Adipocyte (in vitro differentiated cells): ENCODE results near the gene CBLC.
"Not testable (repeated sequence)": the region's sequence is repeated elsewhere in the genome, so short reads cannot be mapped to it uniquely, and the experiment has no call there.

ENCODE experiments used
- DNase-seq: peaks from one replicate; pipeline ENCODE4 v3.0.0-alpha.2; 2015; ENCODE audit warnings: low read depth
- H3K27me3 ChIP-seq: replicated peaks from 2 replicates; pipeline ENCODE4 v1.7.0; 2013; ENCODE audit warnings: mild to moderate bottlenecking, low read length, moderate library complexity; ENCODE audit not compliant: control insufficient read depth, insufficient read depth
- H3K36me3 ChIP-seq: 2 replicates; pipeline ENCODE4 v1.7.0; 2013; ENCODE audit warnings: low read length, mild to moderate bottlenecking, moderate library complexity; ENCODE audit not compliant: control insufficient read depth, insufficient read depth, severe bottlenecking
- H3K4me1 ChIP-seq: 2 replicates; pipeline ENCODE4 v1.7.0; 2013; ENCODE audit warnings: mild to moderate bottlenecking, low read length, moderate library complexity; ENCODE audit not compliant: control insufficient read depth, insufficient read depth
- H3K4me3 ChIP-seq: 2 replicates; pipeline ENCODE4 v1.7.0; 2013; ENCODE audit warnings: mild to moderate bottlenecking, low read length, moderate library complexity
- H3K9ac ChIP-seq: 2 replicates; pipeline ENCODE4 v1.7.0; 2013; ENCODE audit warnings: mild to moderate bottlenecking, low read length, moderate library complexity
- H3K9me3 ChIP-seq: 2 replicates; pipeline ENCODE4 v1.7.0; 2013; ENCODE audit warnings: mild to moderate bottlenecking, low read length, moderate library complexity; ENCODE audit not compliant: control insufficient read depth

The CBLC gene

DNA sequence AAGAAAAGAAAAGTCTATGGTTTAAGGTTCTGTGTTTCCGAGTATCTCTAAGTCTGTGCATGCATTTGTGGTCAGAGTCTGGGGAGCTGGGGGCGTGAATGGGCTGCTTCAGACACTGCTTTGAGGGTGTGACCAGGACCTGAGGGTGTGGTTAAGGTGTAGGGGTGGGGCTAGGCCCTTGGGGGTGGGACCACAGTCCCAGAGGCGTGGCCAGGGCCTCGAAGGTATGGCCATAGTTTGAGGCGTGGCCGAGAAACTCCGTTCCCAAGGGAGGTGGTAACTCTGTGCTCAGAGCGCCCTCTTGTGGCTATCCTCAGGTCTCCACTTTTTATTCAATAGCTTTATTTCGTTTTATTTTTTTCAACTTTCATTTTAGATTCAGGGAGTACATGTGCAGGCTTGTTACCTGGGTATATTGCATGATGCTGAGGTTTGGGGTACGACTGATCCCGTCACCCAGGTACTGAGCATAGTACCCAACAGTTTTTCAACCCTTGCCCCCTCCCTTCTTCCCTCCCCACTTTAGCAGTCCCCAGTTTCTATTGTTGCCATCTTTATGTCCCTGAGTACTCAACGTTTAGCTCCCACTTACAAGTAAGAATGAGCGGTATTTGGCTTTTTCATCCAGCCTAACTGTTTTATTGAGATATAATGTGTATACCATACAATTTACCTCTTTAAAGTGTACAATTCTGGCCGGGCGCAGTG lies 7.0 kb upstream of the CBLC start:
- Histone ChIP-seq H3K9me3 (no peaks in the 10 kb centered on the region), H3K4me3 (no peak overlapping the region), H3K36me3 (no peaks in the 10 kb centered on the region), H3K27me3 (no peaks in the 10 kb centered on the region), H3K4me1 (peaks cover 14% of the 10 kb centered on the region), H3K9ac (no peak overlapping the region)
- peak; percentile 98 for DNase-seq

GRCh38 chr19:44772144-44772543 lies 5.5 kb upstream of the CBLC start:
- H3K36me3 ChIP-seq, H3K27me3 ChIP-seq: not testable (repeated sequence)

DNA sequence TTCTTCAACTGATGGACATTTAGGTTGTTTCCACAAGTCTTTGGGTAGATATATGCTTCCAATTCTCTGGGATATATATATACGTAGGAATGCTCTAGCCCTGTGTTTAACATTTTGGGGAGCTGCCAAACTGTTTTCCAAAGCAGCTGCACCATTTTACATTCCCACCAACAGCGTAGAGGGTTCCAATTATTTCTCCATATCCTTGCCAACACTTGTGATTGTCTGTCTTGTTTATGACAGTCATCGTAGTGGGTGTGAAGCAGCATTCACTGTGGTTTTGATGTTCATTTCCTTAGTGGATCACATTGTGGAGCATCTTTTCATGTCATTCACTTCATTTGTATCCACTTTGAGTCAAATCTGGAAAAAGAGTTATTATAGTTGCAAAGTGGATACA lies 4.7 kb upstream of the CBLC start:
- no peak for DNase-seq
- Histone ChIP-seq H3K36me3 (no peaks in the 10 kb centered on the region), H3K4me3 (no peak overlapping the region), H3K4me1 (peaks cover 13% of the 10 kb centered on the region), H3K27me3 (no peaks in the 10 kb centered on the region), H3K9ac (no peak overlapping the region), H3K9me3 (no peaks in the 10 kb centered on the region)

More at GRCh38 chr19:44772144-44772543, 5.5 kb upstream of the CBLC start:
- not testable (repeated sequence) for H3K9ac ChIP-seq, DNase-seq, H3K4me3 ChIP-seq, H3K9me3 ChIP-seq
- H3K4me1 ChIP-seq = peaks cover 13% of the 10 kb centered on the region

DNA sequence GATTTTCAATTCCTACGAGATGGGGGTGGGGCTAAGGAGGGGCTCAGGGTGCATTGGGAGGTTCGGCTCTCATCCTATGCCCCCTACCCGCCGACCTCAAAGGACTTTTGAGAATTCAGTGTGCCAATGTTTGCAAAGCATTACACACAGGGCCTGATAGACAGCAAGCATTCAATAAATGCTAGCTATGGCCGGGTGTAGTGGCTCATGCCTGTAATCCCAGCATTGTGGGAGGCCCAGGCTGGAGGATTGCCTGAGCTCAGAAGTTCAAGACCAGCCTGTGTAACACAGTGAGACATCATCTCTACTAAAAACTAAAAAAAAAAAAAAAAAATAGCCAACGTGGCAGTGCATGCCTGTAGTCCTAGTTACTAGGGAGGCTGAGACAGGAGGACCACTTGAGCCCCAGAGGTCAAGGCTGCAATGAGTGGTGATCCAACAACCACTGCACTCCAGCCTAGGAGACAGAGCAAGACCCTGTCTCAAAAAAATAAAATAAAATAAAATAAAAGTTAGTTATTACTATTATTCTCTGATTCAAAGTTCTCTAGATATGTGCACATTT lies 1.9 kb upstream of the CBLC start:
- Histone ChIP-seq H3K4me1 (peaks cover 13% of the 10 kb centered on the region), H3K9me3 (no peaks in the 10 kb centered on the region), H3K27me3 (no peaks in the 10 kb centered on the region), H3K4me3 (no peak overlapping the region), H3K9ac (no peak overlapping the region), H3K36me3 (no peaks in the 10 kb centered on the region)
- DNase-seq = no peak

DNA sequence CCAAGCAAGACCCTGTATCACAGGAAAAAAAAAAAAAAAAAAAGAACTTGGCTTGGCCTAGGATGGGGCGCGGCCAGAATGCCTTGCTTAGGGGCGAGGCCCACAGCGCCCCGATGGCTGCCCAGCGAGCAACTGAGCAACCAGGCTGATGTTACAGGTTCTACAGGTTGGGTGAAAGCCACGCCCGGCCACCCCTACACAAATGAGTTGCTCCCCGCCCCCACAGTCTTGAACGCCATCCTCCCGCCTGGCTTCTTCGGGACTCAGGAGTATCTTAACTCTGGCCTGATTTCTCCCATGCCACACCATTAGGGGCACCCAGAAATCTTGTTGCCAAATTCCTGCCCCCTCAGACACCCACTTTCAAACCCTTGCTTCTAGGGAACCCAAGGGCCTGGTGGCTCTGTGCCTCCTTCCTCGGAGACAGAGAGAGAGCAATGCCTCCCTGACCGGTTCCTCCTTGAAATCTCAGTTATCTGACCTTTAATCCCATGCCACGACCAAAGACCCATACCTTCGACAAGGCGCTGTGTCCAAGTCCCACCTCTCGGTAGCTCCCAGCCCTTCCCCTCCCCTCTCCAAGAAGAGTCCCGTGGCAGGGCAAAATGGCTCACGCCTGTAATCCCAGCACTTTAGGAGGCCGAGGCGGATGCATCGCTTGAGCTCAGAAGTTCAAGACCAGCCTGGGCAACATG lies 1.1 kb upstream of the CBLC start:
- Histone ChIP-seq H3K9ac (no peak overlapping the region), H3K9me3 (no peaks in the 10 kb centered on the region), H3K4me1 (peaks cover 13% of the 10 kb centered on the region), H3K4me3 (no peak overlapping the region), H3K36me3 (no peaks in the 10 kb centered on the region), H3K27me3 (no peaks in the 10 kb centered on the region)
- no peak for DNase-seq

DNA sequence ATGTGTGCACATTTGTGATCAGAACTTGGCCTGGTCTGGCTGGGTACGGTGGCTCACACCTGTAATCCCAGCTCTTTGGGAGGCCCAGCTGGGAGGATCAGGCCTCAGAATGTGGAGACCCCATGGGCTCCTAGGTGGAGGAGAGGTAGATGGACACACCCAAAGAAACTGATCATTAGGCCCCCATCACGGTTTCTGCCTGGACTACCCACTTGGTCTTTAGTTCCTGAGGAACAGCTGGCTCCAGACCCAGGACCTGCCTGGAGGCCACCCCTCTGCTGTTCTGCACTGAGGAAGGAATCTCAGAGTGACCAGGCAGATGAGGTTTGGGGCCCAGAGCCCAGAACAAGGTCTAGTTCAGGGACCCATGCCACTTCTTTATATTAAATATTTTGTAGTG lies 1.5 kb downstream of the CBLC start:
- DNase-seq = no peak
- no peaks in the 10 kb centered on the region for H3K27me3 ChIP-seq
- H3K9me3 ChIP-seq = no peaks in the 10 kb centered on the region
- no peak overlapping the region for H3K4me3 ChIP-seq
- H3K9ac ChIP-seq = no peak overlapping the region
- no peaks in the 10 kb centered on the region for H3K36me3 ChIP-seq
- peaks cover 8% of the 10 kb centered on the region for H3K4me1 ChIP-seq

DNA sequence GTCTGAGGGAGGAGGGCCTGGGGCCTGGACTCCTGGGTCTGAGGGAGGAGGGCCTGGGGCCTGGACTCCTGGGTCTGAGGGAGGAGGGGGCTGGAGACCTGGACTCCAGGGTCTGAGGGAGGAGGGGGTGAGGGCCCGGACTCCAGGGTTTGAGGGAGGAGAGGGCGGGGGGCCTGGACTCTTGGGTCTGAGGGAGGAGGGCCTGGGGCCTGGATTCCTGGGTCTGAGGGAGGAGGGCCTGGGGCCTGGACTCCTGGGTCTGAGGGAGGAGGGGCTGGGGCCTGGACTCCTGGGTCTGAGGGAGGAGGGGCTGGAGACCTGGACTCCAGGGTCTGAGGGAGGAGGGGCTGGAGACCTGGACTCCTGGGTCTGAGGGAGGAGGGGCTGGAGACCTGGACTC lies 4.0 kb downstream of the CBLC start:
- not testable (repeated sequence) for H3K4me1 ChIP-seq, H3K4me3 ChIP-seq

GRCh38 chr19:44782729-44783128 lies 5.0 kb downstream of the CBLC start:
- no peaks in the 10 kb centered on the region for H3K4me1 ChIP-seq
- H3K4me3 ChIP-seq = no peak overlapping the region
- H3K27me3 ChIP-seq = no peaks in the 10 kb centered on the region
- no peak overlapping the region for H3K9ac ChIP-seq
- H3K9me3 ChIP-seq = no peaks in the 10 kb centered on the region
- no peak for DNase-seq
- no peaks in the 10 kb centered on the region for H3K36me3 ChIP-seq

More for the DNA sequence above, 4.0 kb downstream of the CBLC start:
- H3K36me3 ChIP-seq, H3K9ac ChIP-seq, H3K9me3 ChIP-seq, DNase-seq, H3K27me3 ChIP-seq: not testable (repeated sequence)

DNA sequence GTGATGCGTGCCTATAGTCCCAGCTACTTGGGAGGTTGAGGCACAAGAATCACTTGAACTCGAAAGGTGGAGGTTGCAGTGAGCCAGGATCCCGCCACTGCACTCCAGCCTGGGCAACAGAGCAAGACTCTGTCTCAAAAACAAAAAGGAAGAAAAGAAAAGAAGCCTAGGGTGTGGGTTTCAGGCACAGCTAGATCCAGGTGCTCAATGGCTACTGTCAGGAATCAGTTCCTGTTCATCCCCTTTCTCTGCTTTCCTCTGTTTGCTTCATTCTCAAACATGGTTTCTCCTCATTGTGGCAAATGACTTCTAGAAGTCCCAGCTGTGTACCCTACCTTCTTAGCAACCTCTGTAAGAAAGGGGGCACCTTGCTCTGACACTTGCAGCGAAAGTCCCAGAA lies 5.9 kb downstream of the CBLC start:
- Histone ChIP-seq H3K27me3 (no peaks in the 10 kb centered on the region), H3K4me1 (no peaks in the 10 kb centered on the region), H3K9me3 (no peaks in the 10 kb centered on the region), H3K4me3 (no peak overlapping the region), H3K36me3 (no peaks in the 10 kb centered on the region), H3K9ac (no peak overlapping the region)
- DNase-seq = no peak

DNA sequence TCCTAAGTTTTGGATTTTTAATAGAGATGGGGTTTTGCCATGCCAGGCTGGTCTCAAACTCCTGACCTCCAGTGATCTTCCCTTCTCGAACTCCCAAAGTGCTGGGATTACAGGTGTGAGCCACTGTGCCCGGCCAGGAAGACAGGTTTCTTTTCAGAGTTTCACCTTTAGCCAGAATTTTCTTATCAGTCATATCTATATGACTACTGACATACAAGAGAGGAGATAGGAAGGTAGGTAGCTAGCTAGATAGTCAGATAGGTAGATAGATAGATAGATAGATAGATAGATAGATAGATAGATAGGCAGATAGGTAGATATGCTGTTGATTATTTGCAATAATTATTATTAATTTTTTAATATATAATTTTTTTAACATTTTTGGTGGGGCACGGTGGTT lies 7.6 kb downstream of the CBLC start:
- Histone ChIP-seq H3K4me1 (no peaks in the 10 kb centered on the region), H3K9ac (no peak overlapping the region), H3K4me3 (no peak overlapping the region), H3K36me3 (no peaks in the 10 kb centered on the region), H3K9me3 (no peaks in the 10 kb centered on the region), H3K27me3 (no peaks in the 10 kb centered on the region)
- DNase-seq = no peak

GRCh38 chr19:44785993-44786392 lies 8.3 kb downstream of the CBLC start:
- no peaks in the 10 kb centered on the region for H3K4me1 ChIP-seq
- no peaks in the 10 kb centered on the region for H3K36me3 ChIP-seq
- no peaks in the 10 kb centered on the region for H3K27me3 ChIP-seq
- no peak for DNase-seq
- H3K4me3 ChIP-seq = no peak overlapping the region
- no peaks in the 10 kb centered on the region for H3K9me3 ChIP-seq
- no peak overlapping the region for H3K9ac ChIP-seq
